K562 (cell line): ENCODE results near the gene GATM. TPM values are rescaled to one million over a fixed set of nuclear protein-coding genes. Genes with fewer than 3 reads are reported as not detected.

Source experiments
- ATAC-seq: fragments of 200-7000 bp; cut with Tn5 transposase; 3 replicates; pipeline ENCODE4 v1.9.1; 2020; ENCODE audit warnings: moderate library complexity
- Bru-seq: library from RNA; stranded (reverse); fragments of 400-500 nt; gene quantifications from one replicate; lab custom pipeline; 2021; lab: Mats Ljungman, UMichigan
- BruChase-seq, 2 experiments: library from RNA; stranded (reverse); fragments of 400-500 nt; gene quantifications; one replicate each; lab custom pipeline; 2021; lab: Mats Ljungman, UMichigan
- BruUV-seq: library from RNA; stranded (reverse); fragments of 400-500 nt; replicated peaks from 2 replicates; lab custom pipeline; 2021; lab: Mats Ljungman, UMichigan
- CTCF ChIA-PET: fragments of 300-600 bp; formaldehyde crosslinking; extraction: SDS; loops from one replicate; lab custom pipeline; 2021; ENCODE audit warnings: low intra/inter-chr PET ratio; lab: Yijun Ruan, JAX
- POLR2A ChIA-PET: fragments of 300-600, 350-650 bp; sonication (Branson Sonifier 250); formaldehyde crosslinking; extraction: SDS; loops from one replicate; lab custom pipeline; 2021; ENCODE audit warnings: antibody characterized with exemption, inconsistent platforms; lab: Yijun Ruan, JAX
- DNase-seq, 4 experiments: peaks; one replicate each; pipeline versions ENCODE4 v3.0.0 to v3.0.0-alpha.2; 2011 to 2018; ENCODE audit warnings: low spot score in 3 of 4, mixed read lengths in 3 of 4; ENCODE audit errors: extremely low read depth in 1 of 4
- FAIRE-seq: peaks from 2 replicates; lab custom pipeline; 2011; peaks lifted over from hg19 to GRCh38; lab: Jason Lieb, UNC
- H2AFZ ChIP-seq: 2 replicates; pipeline ENCODE4 v1.6.0; 2011; ENCODE audit warnings: low read depth, low read length, control low read depth, inconsistent platforms
- H3K27ac ChIP-seq: fragments of 200-600 bp; 3 replicates; pipeline ENCODE4 v1.8.0; 2011; ENCODE audit warnings: low read depth, mild to moderate bottlenecking, control low read depth, inconsistent platforms, low read length, moderate library complexity, mixed read lengths; ENCODE audit errors: extremely low read depth
- H3K27me3 ChIP-seq, 2 experiments: fragments of 300-600 bp in 1 of 2; 2 replicates in 1 of 2; 3 replicates in 1 of 2; pipeline versions ENCODE4 v1.6.0 to v1.8.0; 2011; ENCODE audit warnings: inconsistent platforms in 2 of 2, low read length in 2 of 2, mild to moderate bottlenecking in 1 of 2, mixed read lengths in 1 of 2, moderate library complexity in 1 of 2; ENCODE audit not compliant: control insufficient read depth in 2 of 2, insufficient read depth in 2 of 2
- H3K36me3 ChIP-seq: fragments of 300-600 bp; 3 replicates; pipeline ENCODE4 v1.8.0; 2011; ENCODE audit warnings: mild to moderate bottlenecking, low read length, inconsistent platforms; ENCODE audit not compliant: control insufficient read depth, insufficient read depth
- H3K4me1 ChIP-seq, 2 experiments: fragments of 200-600 bp in 1 of 2; replicated peaks in 1 of 2; 2 replicates in 1 of 2; 3 replicates in 1 of 2; pipeline versions ENCODE4 v1.5.1 to v1.8.0; 2011; ENCODE audit warnings: inconsistent platforms in 2 of 2, low read length in 2 of 2, mild to moderate bottlenecking in 1 of 2, mixed read lengths in 1 of 2, moderate library complexity in 1 of 2; ENCODE audit not compliant: control insufficient read depth in 2 of 2, insufficient read depth in 2 of 2
- H3K4me2 ChIP-seq: 2 replicates; pipeline ENCODE4 v1.6.1; 2011; ENCODE audit warnings: low read length, control low read depth, inconsistent platforms, mixed read lengths; ENCODE audit not compliant: insufficient read depth
- H3K4me3 ChIP-seq: fragments of 200-600 bp; sonication (generic), shearing (Covaris generic); 2 replicates; pipeline ENCODE4 v1.5.1; 2016; ENCODE audit warnings: control low read depth, inconsistent platforms
- H3K79me2 ChIP-seq: fragments of 200-600 bp; 3 replicates; pipeline ENCODE4 v1.8.0; 2011; ENCODE audit warnings: low read length, inconsistent platforms; ENCODE audit not compliant: control insufficient read depth, insufficient read depth
- H3K9ac ChIP-seq, 2 experiments: 2 replicates each; pipeline versions ENCODE4 v1.6.0 to v1.6.1; 2011; ENCODE audit warnings: low read depth in 2 of 2, low read length in 2 of 2, control low read depth in 1 of 2, inconsistent platforms in 1 of 2, mild to moderate bottlenecking in 1 of 2, mixed read lengths in 1 of 2; ENCODE audit not compliant: insufficient read depth in 1 of 2
- H3K9me1 ChIP-seq: one replicate; pipeline ENCODE4 v1.6.0; 2011; ENCODE audit warnings: inconsistent platforms, mild to moderate bottlenecking, low read length, moderate library complexity; ENCODE audit not compliant: control insufficient read depth, insufficient read depth
- H3K9me3 ChIP-seq: replicated peaks from 2 replicates; pipeline ENCODE4 v1.5.1; 2011; ENCODE audit warnings: low read depth, low read length, inconsistent platforms; ENCODE audit not compliant: control insufficient read depth, insufficient read depth
- H4K20me1 ChIP-seq: replicated peaks from 2 replicates; pipeline ENCODE4 v1.6.1; 2011; ENCODE audit warnings: low read length, inconsistent platforms, mixed read lengths; ENCODE audit not compliant: control insufficient read depth, insufficient read depth
- FOXJ2 ChIP-seq: fragments of 200-800 bp; sonication (Bioruptor generic); IDR thresholded peaks from 2 replicates; pipeline ENCODE4 v1.6.1; 2016; ENCODE audit warnings: missing genetic modification characterization, missing compliant biosample characterization
- HOXB6 ChIP-seq: fragments of 250-450 bp; sonication (Bioruptor Pico); IDR thresholded peaks from 2 replicates; pipeline ENCODE4 v1.5.1; 2022; ENCODE audit warnings: mild to moderate bottlenecking, borderline replicate concordance
- KDM4B ChIP-seq, 2 experiments: fragments of 450-650 bp in 1 of 2; sonication (generic) in 1 of 2; IDR thresholded peaks; 2 replicates each; pipeline ENCODE4 v1.6.1; 2016 to 2017; ENCODE audit warnings: borderline replicate concordance in 2 of 2, antibody characterized with exemption in 1 of 2, low read depth in 1 of 2, mild to moderate bottlenecking in 1 of 2
- SRSF9 ChIP-seq: fragments of 200-400 bp; formaldehyde crosslinking; IDR thresholded peaks from 2 replicates; pipeline ENCODE4 v1.6.1; 2017; ENCODE audit warnings: low read depth, low read length, borderline replicate concordance
- ZC3H4 ChIP-seq: sonication (generic); formaldehyde crosslinking; IDR thresholded peaks from 2 replicates; pipeline ENCODE4 v1.9.0; 2021; ENCODE audit warnings: missing genetic modification reagents, borderline replicate concordance
- ZKSCAN8 ChIP-seq: fragments of 200-800 bp; sonication (Bioruptor generic); IDR thresholded peaks from 2 replicates; pipeline ENCODE4 v1.6.1; 2016; ENCODE audit warnings: missing genetic modification characterization, missing compliant biosample characterization
- WGBS: fragments of 100-300 bp; shearing (Covaris generic); methylation state at CpG from one replicate; pipeline ENCODE4 v1.1.6; 2016; ENCODE audit warnings: low coverage, mixed read lengths; ENCODE audit not compliant: insufficient coverage; ENCODE audit errors: missing lambda C conversion rate; 5-methylcytosine and 5-hydroxymethylcytosine counted together
- in situ Hi-C: fragments of 300-500 bp; cut with MboI; formaldehyde crosslinking; loops from 4 replicates; pipeline ENCODE4 v1.15.0; 2018; ENCODE audit warnings: inconsistent platforms, mixed read lengths
- intact Hi-C: fragments of 100-400 bp; cut with micrococcal nuclease; formaldehyde crosslinking; loops from 2 replicates; pipeline ENCODE4 v1.14.2; 2022
- long read RNA-seq, 3 experiments: library from polyadenylated mRNA in 2 of 3; library from RNA in 1 of 3; unstranded in 2 of 3; stranded (forward) in 1 of 3; transcript quantifications; one replicate each; pipeline ENCODE4 v2.0.0, GENCODE V29; 2019 to 2022
- polyA minus RNA-seq, 3 experiments: library from RNA; depleted of rRNA, polyadenylated mRNA; stranded (reverse); fragments of >200 nt; gene quantifications; 2 replicates each; pipeline ENCODE4 v1.2.3, GENCODE V29; 2011
- polyA plus RNA-seq, 8 experiments: library from polyadenylated mRNA; depleted of rRNA in 4 of 8; stranded (reverse) in 5 of 8; unstranded in 3 of 8; fragments of >200 nt; fragmentation: Nextera tagmentation in 2 of 8; fragmentation: Illumina TruSeq in 1 of 8; extraction: Ambion mirVana in 2 of 8; extraction: Trizol in 1 of 8; gene quantifications; 2 replicates each; pipeline versions ENCODE4 v1.2.1 to v1.2.3, GENCODE V29; 2011 to 2014; ENCODE audit warnings: inconsistent platforms in 1 of 8, missing spikeins in 1 of 8
- total RNA-seq, 7 experiments: library from RNA; depleted of rRNA in 6 of 7; stranded (reverse); fragments of >200 nt in 6 of 7; fragmentation: Illumina TruSeq in 2 of 7; extraction: Trizol in 2 of 7; gene quantifications; 2 replicates each; pipeline versions ENCODE4 v1.2.1 to v1.2.3, GENCODE V29; 2011 to 2021; ENCODE audit warnings: low replicate concordance in 1 of 7
- TF ChIP-seq, protein P1 (sequence below), 2 experiments: fragments of 450-650 bp; IDR thresholded peaks; 2 replicates each; pipeline ENCODE4 v1.6.1; 2016
- TF ChIP-seq, protein P2 (sequence below): fragments of 450-650 bp; IDR thresholded peaks from 2 replicates; pipeline ENCODE4 v1.6.1; 2016
- TF ChIP-seq, protein P3 (sequence below), 2 experiments: IDR thresholded peaks in 1 of 2; conservative IDR thresholded peaks in 1 of 2; 2 replicates each; pipeline ENCODE4 v1.6.1; 2016; ENCODE audit warnings: low read depth in 2 of 2, mild to moderate bottlenecking in 1 of 2, missing compliant biosample characterization in 1 of 2, missing genetic modification characterization in 1 of 2, moderate library complexity in 1 of 2

GATM gene, protein sequence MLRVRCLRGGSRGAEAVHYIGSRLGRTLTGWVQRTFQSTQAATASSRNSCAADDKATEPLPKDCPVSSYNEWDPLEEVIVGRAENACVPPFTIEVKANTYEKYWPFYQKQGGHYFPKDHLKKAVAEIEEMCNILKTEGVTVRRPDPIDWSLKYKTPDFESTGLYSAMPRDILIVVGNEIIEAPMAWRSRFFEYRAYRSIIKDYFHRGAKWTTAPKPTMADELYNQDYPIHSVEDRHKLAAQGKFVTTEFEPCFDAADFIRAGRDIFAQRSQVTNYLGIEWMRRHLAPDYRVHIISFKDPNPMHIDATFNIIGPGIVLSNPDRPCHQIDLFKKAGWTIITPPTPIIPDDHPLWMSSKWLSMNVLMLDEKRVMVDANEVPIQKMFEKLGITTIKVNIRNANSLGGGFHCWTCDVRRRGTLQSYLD
- 0.93 and 1.3 TPM in 2 replicates for total RNA-seq (2011; cell fraction: chromatin; rRNA removed; ENCODE audit: low replicate concordance)
- 1.2 and 2.1 TPM in 2 replicates for total RNA-seq (2011; cell fraction: nucleolus; rRNA removed)
- 1.6 and 2.5 TPM in 2 replicates for total RNA-seq (2011; cell fraction: nucleoplasm; rRNA removed)
- total RNA-seq (2014; rRNA removed): 0.20 and 0.95 TPM in 2 replicates
- 1.1 TPM in 2 replicates for total RNA-seq (2014; rRNA removed; fragmentation: Illumina TruSeq; extraction: Trizol)
- total RNA-seq (2015; rRNA removed; fragmentation: Illumina TruSeq; extraction: Trizol): 0.79 and 0.80 TPM in 2 replicates
- total RNA-seq (2021): 0.58 and 0.89 TPM in 2 replicates
- polyA plus RNA-seq (2011; rRNA removed): 0.65 and 0.81 TPM in 2 replicates
- polyA plus RNA-seq (2011; cell fraction: cytosol; rRNA removed): 0.19 and 0.63 TPM in 2 replicates
- 0.81 and 1.2 TPM in 2 replicates for polyA plus RNA-seq (2011; cell fraction: nucleus; rRNA removed)
- 0.44 and 0.48 TPM in 2 replicates for polyA plus RNA-seq (2012)
- polyA plus RNA-seq (2014; fragmentation: Illumina TruSeq; extraction: Trizol): 0.26 and 0.45 TPM in 2 replicates
- under 1 TPM; 0.25 to 0.45 TPM for polyA plus RNA-seq (2014; fragmentation: Nextera tagmentation; extraction: Ambion mirVana)
- polyA plus RNA-seq (2014; rRNA removed): 0.11 and 1.3 TPM in 2 replicates
- polyA minus RNA-seq (2011; rRNA and poly(A)+ RNA removed): 0.77 and 0.78 TPM in 2 replicates
- not detected in 2 replicates for polyA minus RNA-seq (2011; cell fraction: cytosol; rRNA and poly(A)+ RNA removed)
- polyA minus RNA-seq (2011; cell fraction: nucleus; rRNA and poly(A)+ RNA removed): 1.3 and 3.4 TPM in 2 replicates
- Bru-seq, nascent RNA: percentile 15 among the genes with signal in this experiment
- BruChase-seq, experiment 1, labeled RNA remaining after a 2-hour chase: percentile 28 among the genes with signal in this experiment
- percentile 16 among the genes with signal in this experiment for BruChase-seq, experiment 2, labeled RNA remaining after a 6-hour chase
- long read RNA-seq, experiment 1, partial matches to known transcripts: 0 of 2 reads
- long read RNA-seq, experiment 1, other reads (novel, unspliced or antisense): 2 of 2 reads
- long read RNA-seq, experiment 2: 0 reads
- long read RNA-seq, experiment 3: 0 reads

DNA sequence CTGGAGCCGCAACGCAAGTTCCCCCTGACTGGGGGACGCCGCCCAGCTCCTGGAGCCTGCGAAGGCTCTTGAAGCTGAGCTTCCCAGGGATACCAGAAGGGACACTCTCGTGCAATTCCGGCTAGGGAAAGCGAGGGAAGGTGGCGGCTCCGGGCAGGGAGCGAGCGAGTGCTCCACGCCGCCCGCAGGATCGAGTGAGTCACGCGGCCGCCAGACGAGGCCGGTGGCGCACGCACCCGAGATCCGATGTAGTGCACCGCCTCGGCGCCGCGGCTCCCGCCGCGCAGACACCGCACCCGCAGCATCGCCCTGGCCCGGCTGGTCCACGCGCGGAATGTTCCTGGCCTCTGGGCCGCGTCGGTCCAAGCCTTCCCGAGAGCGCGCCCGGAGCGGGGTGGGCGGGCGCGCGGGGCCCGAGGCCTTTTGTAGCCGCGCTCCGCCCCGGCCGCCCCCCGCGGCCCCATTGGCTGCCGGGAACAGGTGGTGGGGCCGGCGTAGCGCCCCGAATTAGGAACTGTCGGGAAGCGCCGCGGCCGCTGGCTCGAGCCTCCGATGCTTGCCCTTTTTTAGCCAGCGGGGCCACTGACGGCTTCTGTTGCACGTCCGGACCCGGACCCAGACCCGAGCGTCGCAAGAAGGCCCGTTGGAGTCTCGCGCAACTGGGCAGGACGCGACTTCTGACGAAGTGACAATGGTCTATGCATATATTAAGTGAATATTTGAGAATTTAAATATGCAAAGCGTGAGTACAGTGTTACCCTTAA lies at the start of gene GATM:
TSS of gene GATM (minus strand) at position 396 of the 764 bp plus-strand sequence. CDS start at position 305, 91 bp downstream.
- CTCF ChIA-PET: no interaction called here
- WGBS: 60% methylated on average over 24 of the region's 87 CpGs
- peaks cover 7 to 23% of the 10 kb centered on the region in 2 experiments; a peak in 4 of 5 replicates for H3K27me3 ChIP-seq
- FAIRE-seq: no peak
- H4K20me1 ChIP-seq: no peaks in the 10 kb centered on the region
- no TSS peak for BruUV-seq
- no peak within 1 kb of the TSS for H3K9ac ChIP-seq
- H3K4me2 ChIP-seq: no peak within 1 kb of the TSS
- H3K27ac ChIP-seq: no peak within 1 kb of the TSS
- H3K4me1 ChIP-seq: no peaks in the 10 kb centered on the region
- H3K9me3 ChIP-seq: no peaks in the 10 kb centered on the region
- H2AFZ ChIP-seq: no peak within 1 kb of the TSS
- no peaks in the 10 kb centered on the region for H3K9me1 ChIP-seq
- no peaks in the 10 kb centered on the region for H3K79me2 ChIP-seq
- no peak for ATAC-seq
- no peak within 1 kb of the TSS for H3K4me3 ChIP-seq
- H3K36me3 ChIP-seq: no peaks in the 10 kb centered on the region
- intact Hi-C loops (no loop called here), in situ Hi-C loops (no loop called here)
- POLR2A ChIA-PET: interaction anchor here (0.7 kb wide), 1 partner anchor 25 kb away, joined by 3 read pairs; no protein-coding TSS in a partner anchor
- DNase-seq: no peak
- TF ChIP-seq ZC3H4 (no peak), ZKSCAN8 (CRISPR knock-in tag) (no peak), KDM4B (IDR thresholded peaks at IDR 0.05; ENCODE audit: borderline replicate concordance in 2 of 2, low read depth in 1 of 2) (no peak), SRSF9 (no peak), HOXB6 (no peak), FOXJ2 (tag) (no peak)
- TF ChIP-seq, protein P1, sequence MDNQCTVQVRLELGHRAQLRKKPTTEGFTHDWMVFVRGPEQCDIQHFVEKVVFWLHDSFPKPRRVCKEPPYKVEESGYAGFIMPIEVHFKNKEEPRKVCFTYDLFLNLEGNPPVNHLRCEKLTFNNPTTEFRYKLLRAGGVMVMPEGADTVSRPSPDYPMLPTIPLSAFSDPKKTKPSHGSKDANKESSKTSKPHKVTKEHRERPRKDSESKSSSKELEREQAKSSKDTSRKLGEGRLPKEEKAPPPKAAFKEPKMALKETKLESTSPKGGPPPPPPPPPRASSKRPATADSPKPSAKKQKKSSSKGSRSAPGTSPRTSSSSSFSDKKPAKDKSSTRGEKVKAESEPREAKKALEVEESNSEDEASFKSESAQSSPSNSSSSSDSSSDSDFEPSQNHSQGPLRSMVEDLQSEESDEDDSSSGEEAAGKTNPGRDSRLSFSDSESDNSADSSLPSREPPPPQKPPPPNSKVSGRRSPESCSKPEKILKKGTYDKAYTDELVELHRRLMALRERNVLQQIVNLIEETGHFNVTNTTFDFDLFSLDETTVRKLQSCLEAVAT (IDR thresholded peaks at IDR 0.05): no peak
- TF ChIP-seq, protein P2, sequence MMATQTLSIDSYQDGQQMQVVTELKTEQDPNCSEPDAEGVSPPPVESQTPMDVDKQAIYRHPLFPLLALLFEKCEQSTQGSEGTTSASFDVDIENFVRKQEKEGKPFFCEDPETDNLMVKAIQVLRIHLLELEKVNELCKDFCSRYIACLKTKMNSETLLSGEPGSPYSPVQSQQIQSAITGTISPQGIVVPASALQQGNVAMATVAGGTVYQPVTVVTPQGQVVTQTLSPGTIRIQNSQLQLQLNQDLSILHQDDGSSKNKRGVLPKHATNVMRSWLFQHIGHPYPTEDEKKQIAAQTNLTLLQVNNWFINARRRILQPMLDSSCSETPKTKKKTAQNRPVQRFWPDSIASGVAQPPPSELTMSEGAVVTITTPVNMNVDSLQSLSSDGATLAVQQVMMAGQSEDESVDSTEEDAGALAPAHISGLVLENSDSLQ: no peak
- TF ChIP-seq, protein P3, sequence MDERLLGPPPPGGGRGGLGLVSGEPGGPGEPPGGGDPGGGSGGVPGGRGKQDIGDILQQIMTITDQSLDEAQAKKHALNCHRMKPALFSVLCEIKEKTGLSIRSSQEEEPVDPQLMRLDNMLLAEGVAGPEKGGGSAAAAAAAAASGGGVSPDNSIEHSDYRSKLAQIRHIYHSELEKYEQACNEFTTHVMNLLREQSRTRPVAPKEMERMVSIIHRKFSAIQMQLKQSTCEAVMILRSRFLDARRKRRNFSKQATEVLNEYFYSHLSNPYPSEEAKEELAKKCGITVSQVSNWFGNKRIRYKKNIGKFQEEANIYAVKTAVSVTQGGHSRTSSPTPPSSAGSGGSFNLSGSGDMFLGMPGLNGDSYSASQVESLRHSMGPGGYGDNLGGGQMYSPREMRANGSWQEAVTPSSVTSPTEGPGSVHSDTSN (CRISPR knock-in tag; IDR thresholded peaks at IDR 0.05; ENCODE audit: low read depth): no peak
- TF ChIP-seq, protein P3 (tag; conservative IDR thresholded peaks at IDR 0.05; ENCODE audit: low read depth): no peak
